ENCODE data around the gene WTIP. TPM values are rescaled to one million over a fixed set of nuclear protein-coding genes. Genes with fewer than 3 reads are reported as not detected.

Gene WTIP
- total RNA-seq, 1 experiment from 2014 or later = 32.5 TPM

- Histone ChIP-seq H3K56ac (ENCODE audit: insufficient read length, low read depth, low read length) (no peak overlapping the region), H3K9ac (ENCODE audit: extremely low read depth, insufficient read length, low read length) (no peak overlapping the region), H4K91ac (ENCODE audit: insufficient read length, low read depth, low read length) (no peak overlapping the region), H3K23ac (ENCODE audit: insufficient read length, low read depth, low read length) (no peak overlapping the region), H3T11ph (ENCODE audit: low read length) (no peak overlapping the region), H3K9me3 (ENCODE audit: control insufficient read depth, low read depth, low read length) (no peaks in the 10 kb centered on the region), H3K27ac (ENCODE audit: insufficient read length, low read depth, low read length) (no peak overlapping the region), H3K79me1 (ENCODE audit: insufficient read depth, low read depth, low read length, poor library complexity, severe bottlenecking) (no peaks in the 10 kb centered on the region), H4K20me1 (ENCODE audit: control insufficient read depth, insufficient read depth, insufficient read length) (no peaks in the 10 kb centered on the region), H3K23me2 (ENCODE audit: insufficient read length, low read depth, low read length, poor library complexity, severe bottlenecking) (no peaks in the 10 kb centered on the region), H2BK120ac (ENCODE audit: low read depth, low read length, poor library complexity, severe bottlenecking) (no peak overlapping the region), H3K4me2 (ENCODE audit: insufficient read depth, insufficient read length, low read length) (no peak overlapping the region), H2AK5ac (ENCODE audit: insufficient read length, low read length) (no peak overlapping the region), H2BK5ac (ENCODE audit: insufficient read length, low read length) (no peak overlapping the region), H3K4me1 (ENCODE audit: insufficient read depth, low read length) (no peaks in the 10 kb centered on the region), H3K79me2 (ENCODE audit: insufficient read depth, low read length) (peaks cover 2% of the 10 kb centered on the region; the same call in 1 of the 2 replicates), H2AFZ (ENCODE audit: low read length) (no peak overlapping the region), H2BK20ac (ENCODE audit: low read depth, low read length, poor library complexity, severe bottlenecking) (no peak overlapping the region), H3K4ac (ENCODE audit: low read depth, low read length) (no peak overlapping the region), H2BK15ac (ENCODE audit: low read depth, low read length) (no peak overlapping the region), H4K8ac (replicated peaks; ENCODE audit: insufficient read length, low read depth, low read length) (no peak overlapping the region), H3K14ac (ENCODE audit: insufficient read depth, low read length) (no peak overlapping the region), H3K27me3 (ENCODE audit: insufficient read depth, low read length) (no peaks in the 10 kb centered on the region), H2BK12ac (ENCODE audit: insufficient read length, low read depth, low read length) (no peak overlapping the region), H4K5ac (ENCODE audit: insufficient read length, low read depth, low read length) (no peak overlapping the region), H3K18ac (ENCODE audit: insufficient read length, low read depth, low read length) (no peak overlapping the region)
- peaks cover 11 to 50% (median 47%) of the 10 kb centered on the region in 3 experiments; a peak in 6 of 7 replicates for H3K36me3 Mint-ChIP-seq (ENCODE audit: insufficient read depth in 1 of 3, low read depth in 3 of 3)
- no peak for TF ChIP-seq CTCF (conservative IDR thresholded peaks at IDR 0.05)
- no peaks in the 10 kb centered on the region for H3K9me3 Mint-ChIP-seq
- 0 out of 7 replicates have a peak overlapping the region, but pooled peaks of 1 of the 3 experiments have one; percentile 2 for H3K27ac Mint-ChIP-seq
- peaks cover 1% of the 10 kb centered on the region; the same call in 1 of the 2 replicates for H3K27me3 Mint-ChIP-seq (ENCODE audit: low read depth)
- no CpG with 5 or more reads among the region's 7 CpGs for WGBS (ENCODE audit: extremely low coverage, insufficient read length, low lambda C conversion rate)
- no peak overlapping the region for H3K4me3 Mint-ChIP-seq
- no peak for DNase-seq
- peaks cover 6 to 12% of the 10 kb centered on the region in 2 experiments; a peak in 3 of 4 replicates for H3K4me1 Mint-ChIP-seq
Observed at GRCh38 chr19:34489175-34489574, 7.6 kb downstream of the WTIP start.

All from H9 (cell line).